ENCODE measurements around the gene ITPR3.

DNA sequence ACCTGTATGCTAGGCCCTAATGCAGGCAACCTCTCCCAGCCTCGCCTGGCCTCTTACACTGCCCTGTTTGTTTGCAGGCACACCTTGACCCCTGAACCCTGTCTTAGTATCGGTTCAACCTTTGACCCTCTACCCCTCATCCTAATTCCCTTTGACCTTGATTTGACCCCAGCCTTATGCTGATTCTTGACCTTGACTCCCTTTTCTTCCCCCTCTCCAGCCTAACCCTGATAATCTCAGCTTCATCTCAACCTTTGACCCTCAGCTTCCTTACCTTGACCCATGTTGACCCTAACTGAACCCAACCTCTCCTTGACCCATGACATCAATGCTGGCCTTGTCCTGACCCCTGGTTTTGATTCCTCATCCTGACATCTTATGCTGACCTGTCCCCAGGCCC, 56.6 kb downstream of the ITPR3 start:
- TF ChIP-seq ZNF274 (IDR thresholded peaks at IDR 0.05; ENCODE audit: low read depth, low read length): no peak
- TF ChIP-seq YY1 (IDR thresholded peaks at IDR 0.05; ENCODE audit: insufficient read depth, insufficient read length): no peak
- no peak for TF ChIP-seq SUZ12 (IDR thresholded peaks at IDR 0.05; ENCODE audit: extremely low read depth, insufficient read depth, insufficient read length)

Measured in NT2/D1 (cell line).